MCF 10A (cell line): ENCODE results near the gene PPP4R1. TPM values are rescaled to one million over a fixed set of nuclear protein-coding genes. Genes with fewer than 3 reads are reported as not detected.

Experiments
- Bru-seq: library from RNA; stranded (reverse); fragments of 400-500 nt; gene quantifications from one replicate; lab custom pipeline; 2021; lab: Mats Ljungman, UMichigan
- BruChase-seq, 2 experiments: library from RNA; stranded (reverse); fragments of 400-500 nt; gene quantifications; one replicate each; lab custom pipeline; 2021; lab: Mats Ljungman, UMichigan
- BruUV-seq: library from RNA; stranded (reverse); fragments of 400-500 nt; replicated peaks from 2 replicates; lab custom pipeline; 2021; lab: Mats Ljungman, UMichigan
- CTCF ChIA-PET: fragments of 300-600 bp; sonication (Branson Sonifier 250); formaldehyde crosslinking; extraction: SDS; loops from one replicate; lab custom pipeline; 2021; ENCODE audit warnings: antibody characterized with exemption, inconsistent platforms; lab: Yijun Ruan, JAX
- POLR2A ChIA-PET: fragments of 300-600, 350-650 bp; sonication (Branson Sonifier 250); formaldehyde crosslinking; extraction: SDS; loops from one replicate; lab custom pipeline; 2020; ENCODE audit warnings: antibody characterized with exemption, inconsistent platforms; lab: Yijun Ruan, JAX
- DNase-seq: peaks from one replicate; pipeline ENCODE4 v3.0.0-alpha.2; 2018; ENCODE audit not compliant: unreplicated experiment
- H3K27ac Mint-ChIP-seq: one replicate; pipeline ENCODE4 v1.8.0; 2022; ENCODE audit warnings: mild to moderate bottlenecking, low read depth, mixed read lengths; ENCODE audit not compliant: unreplicated experiment
- H3K27me3 Mint-ChIP-seq: one replicate; pipeline ENCODE4 v1.8.0; 2022; ENCODE audit warnings: mixed read lengths; ENCODE audit not compliant: insufficient read depth, unreplicated experiment
- H3K36me3 Mint-ChIP-seq: one replicate; pipeline ENCODE4 v1.8.0; 2022; ENCODE audit warnings: mild to moderate bottlenecking, moderate library complexity, mixed read lengths; ENCODE audit not compliant: insufficient read depth, unreplicated experiment
- H3K4me1 Mint-ChIP-seq: one replicate; pipeline ENCODE4 v1.8.0; 2022; ENCODE audit warnings: mixed read lengths; ENCODE audit not compliant: insufficient read depth, unreplicated experiment
- H3K4me3 Mint-ChIP-seq: one replicate; pipeline ENCODE4 v1.8.0; 2022; ENCODE audit warnings: mild to moderate bottlenecking, moderate library complexity, mixed read lengths; ENCODE audit not compliant: unreplicated experiment
- H3K9me3 Mint-ChIP-seq: one replicate; pipeline ENCODE4 v1.8.0; 2022; ENCODE audit warnings: mixed read lengths; ENCODE audit not compliant: unreplicated experiment
- intact Hi-C: fragments of 100-400 bp; cut with micrococcal nuclease; formaldehyde crosslinking; loops from 2 replicates; pipeline ENCODE4 v1.14.1; 2022
- long read RNA-seq: library from polyadenylated mRNA; stranded (forward); transcript quantifications from one replicate; pipeline ENCODE4 v2.0.0, GENCODE V29; 2022
- total RNA-seq: library from RNA; stranded (reverse); gene quantifications from 2 replicates; pipeline ENCODE4 v1.2.3, GENCODE V29; 2022
- TF ChIP-seq, protein P1 (sequence below): fragments of 200-600 bp; IDR thresholded peaks from one replicate; pipeline ENCODE4 v1.8.0; 2022; ENCODE audit warnings: antibody characterized with exemption, mild to moderate bottlenecking; ENCODE audit not compliant: unreplicated experiment

Gene PPP4R1
- 88.0 and 109 TPM in 2 replicates for total RNA-seq
- percentile 94 among the genes with signal in this experiment for Bru-seq, nascent RNA
- BruChase-seq, experiment 1, labeled RNA remaining after a 6-hour chase: percentile 85 among the genes with signal in this experiment
- BruChase-seq, experiment 2, labeled RNA remaining after a 2-hour chase: percentile 91 among the genes with signal in this experiment
- long read RNA-seq, transcript PPP4R1-202 (20 exons, 3,885 nt): major isoform, 35 of 100 reads
- long read RNA-seq, transcript PPP4R1-203 (20 exons, 3,925 nt): minor isoform, 22 of 100 reads
- long read RNA-seq, partial matches to known transcripts: 11 of 100 reads
- long read RNA-seq, other reads (novel, unspliced or antisense): 31 of 100 reads

GRCh38 chr18:9614401-9615279 is at the start of gene PPP4R1:
Gene PPP4R1, minus strand, starts transcription at chr18:9614559. Its CDS starts 75 bp downstream, at chr18:9614484.
- TF ChIP-seq, protein P1, sequence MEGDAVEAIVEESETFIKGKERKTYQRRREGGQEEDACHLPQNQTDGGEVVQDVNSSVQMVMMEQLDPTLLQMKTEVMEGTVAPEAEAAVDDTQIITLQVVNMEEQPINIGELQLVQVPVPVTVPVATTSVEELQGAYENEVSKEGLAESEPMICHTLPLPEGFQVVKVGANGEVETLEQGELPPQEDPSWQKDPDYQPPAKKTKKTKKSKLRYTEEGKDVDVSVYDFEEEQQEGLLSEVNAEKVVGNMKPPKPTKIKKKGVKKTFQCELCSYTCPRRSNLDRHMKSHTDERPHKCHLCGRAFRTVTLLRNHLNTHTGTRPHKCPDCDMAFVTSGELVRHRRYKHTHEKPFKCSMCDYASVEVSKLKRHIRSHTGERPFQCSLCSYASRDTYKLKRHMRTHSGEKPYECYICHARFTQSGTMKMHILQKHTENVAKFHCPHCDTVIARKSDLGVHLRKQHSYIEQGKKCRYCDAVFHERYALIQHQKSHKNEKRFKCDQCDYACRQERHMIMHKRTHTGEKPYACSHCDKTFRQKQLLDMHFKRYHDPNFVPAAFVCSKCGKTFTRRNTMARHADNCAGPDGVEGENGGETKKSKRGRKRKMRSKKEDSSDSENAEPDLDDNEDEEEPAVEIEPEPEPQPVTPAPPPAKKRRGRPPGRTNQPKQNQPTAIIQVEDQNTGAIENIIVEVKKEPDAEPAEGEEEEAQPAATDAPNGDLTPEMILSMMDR: no peak
- Mint-ChIP-seq H3K36me3 (peaks cover 24% of the 10 kb centered on the region), H3K9me3 (no peaks in the 10 kb centered on the region), H3K4me3 (peak within 1 kb of the TSS; percentile 97), H3K27me3 (no peaks in the 10 kb centered on the region), H3K27ac (peak within 1 kb of the TSS; percentile 96), H3K4me1 (peaks cover 28% of the 10 kb centered on the region)
- peak; percentile 68 for DNase-seq
- intact Hi-C loops: loop anchor here (2.0 to 10.0 kb wide), 3 partner anchors 34 to 300 kb away; partner anchors contain the start of gene VAPA
- CTCF ChIA-PET: interaction anchor here (1.2 kb wide), 1 partner anchor 58 kb away, joined by 6 read pairs; no protein-coding TSS in a partner anchor
- POLR2A ChIA-PET: interaction anchor here (0.9 to 3.1 kb wide), 14 partner anchors 12 to 311 kb away, joined by 4 to 38 read pairs (median 6); partner anchors contain the start of gene VAPA
- no TSS peak for BruUV-seq

DNA sequence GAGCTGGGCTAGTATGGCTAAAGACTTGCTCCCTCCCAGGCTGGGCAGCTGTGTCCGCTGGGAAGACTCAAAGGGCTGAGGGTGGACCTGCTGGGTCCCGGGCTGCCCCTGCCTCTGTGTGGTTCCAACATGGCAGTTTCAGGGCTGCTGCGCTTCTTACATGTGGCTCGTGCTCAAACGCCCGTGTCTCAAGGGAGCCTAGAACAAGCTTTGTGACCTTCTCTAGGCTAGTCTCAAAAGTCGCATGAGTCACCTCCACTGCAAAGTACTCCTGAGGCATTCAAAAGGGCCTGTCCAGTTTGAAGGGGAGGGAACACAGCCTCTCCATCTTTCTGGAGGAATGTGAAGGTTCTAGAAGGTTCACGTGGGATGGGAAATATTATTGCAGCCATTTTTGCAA is 49.0 kb upstream of the PPP4R1 start:
- POLR2A ChIA-PET: interaction anchor here (0.7 to 1.6 kb wide), 4 partner anchors 8 to 87 kb away, joined by 3 to 4 read pairs (median 4); no protein-coding TSS in a partner anchor
- no TSS peak for BruUV-seq
- Mint-ChIP-seq H3K27ac (no peak overlapping the region), H3K36me3 (no peaks in the 10 kb centered on the region), H3K9me3 (no peaks in the 10 kb centered on the region), H3K4me1 (peaks cover 9% of the 10 kb centered on the region), H3K27me3 (no peaks in the 10 kb centered on the region), H3K4me3 (no peak overlapping the region)
- TF ChIP-seq, protein P1: no peak
- CTCF ChIA-PET: interaction anchor here (1.4 to 3.6 kb wide), 2 partner anchors 52 to 88 kb away, joined by 4 to 20 read pairs; no protein-coding TSS in a partner anchor
- DNase-seq: peak; percentile 22
- intact Hi-C loops: no loop called here

DNA sequence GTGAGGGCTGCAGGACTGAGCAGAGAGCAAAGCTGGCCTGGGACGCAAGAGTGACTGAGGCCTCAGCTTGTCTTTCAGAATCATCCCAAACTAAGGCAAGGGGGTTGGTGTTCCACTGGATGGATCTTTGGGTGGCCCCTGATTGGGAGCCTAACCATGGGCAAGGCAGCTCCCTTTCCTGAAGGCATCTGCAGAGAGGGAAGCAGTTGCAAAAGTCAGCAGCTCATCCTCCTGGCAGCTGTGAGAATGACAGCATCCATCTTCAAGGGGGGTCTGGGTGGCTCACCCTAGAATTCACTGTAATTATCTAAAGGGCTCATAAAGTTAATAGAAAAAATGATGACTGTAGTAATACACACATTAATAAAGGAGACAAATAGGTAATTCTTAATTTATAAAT is 47.2 kb upstream of the PPP4R1 start:
- Mint-ChIP-seq H3K4me3 (no peak overlapping the region), H3K9me3 (no peaks in the 10 kb centered on the region), H3K27ac (no peak overlapping the region), H3K36me3 (no peaks in the 10 kb centered on the region), H3K4me1 (peaks cover 16% of the 10 kb centered on the region), H3K27me3 (no peaks in the 10 kb centered on the region)
- peak; percentile 36 for DNase-seq
- intact Hi-C loops: no loop called here
- CTCF ChIA-PET: interaction anchor here (0.7 to 3.6 kb wide), 3 partner anchors 49 to 86 kb away, joined by 3 to 20 read pairs (median 3); no protein-coding TSS in a partner anchor
- POLR2A ChIA-PET: interaction anchor here (0.9 to 1.6 kb wide), 3 partner anchors 11 to 49 kb away, joined by 4 to 10 read pairs (median 4); no protein-coding TSS in a partner anchor
- BruUV-seq: no TSS peak
- TF ChIP-seq, protein P1: peak; percentile 27
